SH-SY5Y (cell line): Measurements from ENCODE around the gene STAG2.

Experiments
- GATA2 ChIP-seq: IDR thresholded peaks from 2 replicates; pipeline ENCODE4 v1.6.1; 2011; ENCODE audit warnings: mild to moderate bottlenecking, low read depth, low read length
- GATA3 ChIP-seq: IDR thresholded peaks from 2 replicates; pipeline ENCODE4 v1.6.1; 2011; ENCODE audit warnings: low read depth, mild to moderate bottlenecking, low read length, moderate library complexity

DNA sequence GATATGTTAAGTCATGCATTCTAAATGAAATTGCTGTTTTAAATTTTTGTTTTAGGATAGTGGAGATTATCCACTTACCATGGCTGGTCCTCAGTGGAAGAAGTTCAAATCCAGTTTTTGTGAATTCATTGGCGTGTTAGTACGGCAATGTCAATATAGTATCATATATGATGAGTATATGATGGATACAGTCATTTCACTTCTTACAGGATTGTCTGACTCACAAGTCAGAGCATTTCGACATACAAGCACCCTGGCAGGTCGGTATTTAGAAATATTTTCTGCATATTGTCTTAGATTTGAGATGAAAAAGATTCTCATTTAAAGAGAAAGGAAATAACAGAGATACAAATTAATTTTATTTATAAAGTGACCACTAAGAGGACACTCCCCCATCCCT is 83.6 kb downstream of the STAG2 start:
- no peak for TF ChIP-seq GATA3
- TF ChIP-seq GATA2: no peak
